Hematopoietic multipotent progenitor cell treated with erythropoietin and hydrocortisone succinate and interleukin-3 and kit ligand, for 6 days (in vitro differentiated cells): ENCODE results near the gene MAD1L1.
"Not testable (repeated sequence)": the region's sequence is repeated elsewhere in the genome, so short reads cannot be mapped to it uniquely, and the experiment has no call there.

Experiments
- DNase-seq: peaks from one replicate; pipeline ENCODE4 v3.0.0-alpha.2; 2015

The MAD1L1 gene

GRCh38 chr7:2080477-2080876, 152.3 kb downstream of the MAD1L1 start:
- no peak for DNase-seq

GRCh38 chr7:2080060-2080387, 152.7 kb downstream of the MAD1L1 start:
- no peak for DNase-seq

GRCh38 chr7:2079332-2080059, 153.2 kb downstream of the MAD1L1 start:
- peak; percentile 78 for DNase-seq

- no peak for DNase-seq
Measured at GRCh38 chr7:2078899-2079298, 153.8 kb downstream of the MAD1L1 start.

- DNase-seq, result peak; percentile 30
Measured at GRCh38 chr7:2076649-2077064, 156.1 kb downstream of the MAD1L1 start.

- DNase-seq, result no peak
Measured at GRCh38 chr7:2075811-2076210, 156.9 kb downstream of the MAD1L1 start.

- no peak for DNase-seq
Measured at GRCh38 chr7:2074691-2075090, 158.1 kb downstream of the MAD1L1 start.

- no peak for DNase-seq
Measured at GRCh38 chr7:2072798-2073197, 159.9 kb downstream of the MAD1L1 start.

- no peak for DNase-seq
Measured at GRCh38 chr7:2072042-2072441, 160.7 kb downstream of the MAD1L1 start.

- DNase-seq, result no peak
Measured at GRCh38 chr7:2071133-2071832, 161.5 kb downstream of the MAD1L1 start.

- no peak for DNase-seq
Measured at GRCh38 chr7:2070151-2070763, 162.5 kb downstream of the MAD1L1 start.

GRCh38 chr7:2069472-2069860, 163.3 kb downstream of the MAD1L1 start:
- no peak for DNase-seq

GRCh38 chr7:2068693-2069471, 163.9 kb downstream of the MAD1L1 start:
- DNase-seq, result no peak

- DNase-seq, result no peak
Measured at GRCh38 chr7:2066251-2066919, 166.4 kb downstream of the MAD1L1 start.

GRCh38 chr7:2065528-2065927, 167.2 kb downstream of the MAD1L1 start:
- DNase-seq, result no peak

- peak; percentile 61 for DNase-seq
Measured at GRCh38 chr7:2063563-2064260, 169.0 kb downstream of the MAD1L1 start.

GRCh38 chr7:2062648-2063047, 170.1 kb downstream of the MAD1L1 start:
- no peak for DNase-seq

- no peak for DNase-seq
Measured at GRCh38 chr7:2060701-2061100, 172.0 kb downstream of the MAD1L1 start.

- no peak for DNase-seq
Measured at GRCh38 chr7:2059964-2060700, 172.6 kb downstream of the MAD1L1 start.

- not testable (repeated sequence) for DNase-seq
Measured at GRCh38 chr7:2058246-2058645, 174.5 kb downstream of the MAD1L1 start.

GRCh38 chr7:2055956-2056355, 176.8 kb downstream of the MAD1L1 start:
- DNase-seq, result no peak
